Measurements from ENCODE around the gene LZTS3. TPM values are rescaled to one million over a fixed set of nuclear protein-coding genes. Genes with fewer than 3 reads are reported as not detected.

Gene LZTS3
- total and polyA plus RNA-seq, 10 of the 15 experiments (the other 5 are each of a cell fraction or from before 2014, with no cell fraction given), result 0.03 to 0.90 (median 0.22) TPM

DNA sequence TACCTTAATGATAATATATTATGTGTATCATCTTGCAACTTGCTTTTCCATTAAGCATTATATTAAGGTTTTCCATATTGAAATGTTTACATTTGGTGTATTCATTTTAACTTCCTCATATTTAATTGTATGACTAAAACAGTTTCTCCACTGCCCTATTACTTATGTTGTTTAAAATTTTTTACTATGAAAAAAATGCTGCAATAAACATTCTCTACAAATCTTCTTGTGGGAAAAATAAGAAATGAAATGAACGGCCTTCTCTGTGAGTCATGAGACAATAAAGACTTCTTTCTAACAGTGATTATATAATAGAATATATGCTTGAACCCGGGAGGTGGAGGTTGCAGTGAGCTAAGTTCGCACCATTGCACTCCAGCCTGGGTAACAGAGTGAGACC is 39.2 kb downstream of the LZTS3 start:
- BruUV-seq (replicated peaks), result no TSS peak
- H4K20me1 ChIP-seq (ENCODE audit: control insufficient read depth, insufficient read depth), result no peaks in the 10 kb centered on the region
- SMC1A ChIA-PET (ENCODE audit: uncharacterized antibody, unreplicated experiment), result no interaction called here
- no peaks in the 10 kb centered on the region for H3K27me3 ChIP-seq (replicated peaks in 1 of 2; ENCODE audit: control insufficient read depth in 2 of 2, insufficient read depth in 2 of 2, low read length in 1 of 2)
- WGBS (ENCODE audit: insufficient coverage, insufficient replicate concordance, low lambda C conversion rate, missing lambda C conversion rate), result 100% methylated on average over 3 of the region's 3 CpGs
- intact Hi-C loops (cut with micrococcal nuclease; ENCODE audit: unreplicated experiment) (no loop called here), in situ Hi-C loops (cut with MboI) (no loop called here)
- H3K36me3 ChIP-seq (ENCODE audit: control insufficient read depth in 2 of 2, insufficient read depth in 2 of 2, low read length in 1 of 2), result no peaks in the 10 kb centered on the region; a peak in 1 of 4 replicates
- ATAC-seq (no peak), DNase-seq (ENCODE audit: low read depth, low spot score) (no peak), FAIRE-seq (no peak)
- TF ChIP-seq, protein P1, sequence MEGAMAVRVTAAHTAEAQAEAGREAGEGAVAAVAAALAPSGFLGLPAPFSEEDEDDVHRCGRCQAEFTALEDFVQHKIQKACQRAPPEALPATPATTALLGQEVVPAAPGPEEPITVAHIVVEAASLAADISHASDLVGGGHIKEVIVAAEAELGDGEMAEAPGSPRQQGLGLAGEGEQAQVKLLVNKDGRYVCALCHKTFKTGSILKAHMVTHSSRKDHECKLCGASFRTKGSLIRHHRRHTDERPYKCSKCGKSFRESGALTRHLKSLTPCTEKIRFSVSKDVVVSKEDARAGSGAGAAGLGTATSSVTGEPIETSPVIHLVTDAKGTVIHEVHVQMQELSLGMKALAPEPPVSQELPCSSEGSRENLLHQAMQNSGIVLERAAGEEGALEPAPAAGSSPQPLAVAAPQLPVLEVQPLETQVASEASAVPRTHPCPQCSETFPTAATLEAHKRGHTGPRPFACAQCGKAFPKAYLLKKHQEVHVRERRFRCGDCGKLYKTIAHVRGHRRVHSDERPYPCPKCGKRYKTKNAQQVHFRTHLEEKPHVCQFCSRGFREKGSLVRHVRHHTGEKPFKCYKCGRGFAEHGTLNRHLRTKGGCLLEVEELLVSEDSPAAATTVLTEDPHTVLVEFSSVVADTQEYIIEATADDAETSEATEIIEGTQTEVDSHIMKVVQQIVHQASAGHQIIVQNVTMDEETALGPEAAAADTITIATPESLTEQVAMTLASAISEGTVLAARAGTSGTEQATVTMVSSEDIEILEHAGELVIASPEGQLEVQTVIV (IDR thresholded peaks at IDR 0.05; ENCODE audit: borderline replicate concordance, partially characterized antibody), result no peak
- TF ChIP-seq RBBP5 (conservative IDR thresholded peaks at IDR 0.05), result no peak
- RAD21 ChIA-PET (ENCODE audit: unreplicated experiment), result no interaction called here
- no peak overlapping the region for H3K4me3 ChIP-seq
- no peak overlapping the region for H3K4me2 ChIP-seq (ENCODE audit: control insufficient read depth, insufficient read depth)
- H3K9ac ChIP-seq (ENCODE audit: control insufficient read depth, insufficient read depth, low read length), result no peak overlapping the region
- no peaks in the 10 kb centered on the region for H3K9me3 ChIP-seq (replicated peaks; ENCODE audit: control insufficient read depth, insufficient read depth, low read length)
- no peaks in the 10 kb centered on the region; the same call in none of the 2 replicates for H3K79me2 ChIP-seq (ENCODE audit: control insufficient read depth, insufficient read depth, low read length)
- H2AFZ ChIP-seq (ENCODE audit: control insufficient read depth, low read depth, low read length), result no peak overlapping the region
- POLR2A ChIA-PET, result no interaction called here
- CTCF ChIA-PET, result no interaction called here
- H3K4me1 ChIP-seq (ENCODE audit: control insufficient read depth, insufficient read depth, low read length), result no peaks in the 10 kb centered on the region
- H3K27ac ChIP-seq (ENCODE audit: control insufficient read depth, insufficient read depth), result no peak overlapping the region

DNA sequence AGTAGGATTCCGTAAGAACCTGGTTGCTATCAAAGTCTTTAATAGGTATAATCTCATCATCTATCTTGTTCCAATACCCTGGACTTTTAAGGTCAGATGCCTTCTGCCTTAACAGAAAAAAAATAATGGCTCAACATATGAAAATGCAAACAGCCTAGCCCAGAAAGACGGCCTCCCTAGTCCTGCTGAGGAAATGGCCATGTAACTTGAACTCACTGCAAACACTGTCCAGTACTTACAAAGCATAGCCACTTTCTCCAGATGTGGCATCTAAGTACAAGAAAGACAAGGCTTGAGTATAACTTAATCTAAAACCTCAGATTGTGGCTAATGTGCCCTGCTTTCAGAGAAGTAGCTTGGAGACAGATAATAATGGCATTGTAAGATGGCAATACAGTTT is 40.2 kb downstream of the LZTS3 start:
- H3K4me2 ChIP-seq (ENCODE audit: control insufficient read depth, insufficient read depth), result no peak overlapping the region
- no peaks in the 10 kb centered on the region for H3K4me1 ChIP-seq (ENCODE audit: control insufficient read depth, insufficient read depth, low read length)
- intact Hi-C loops (cut with micrococcal nuclease; ENCODE audit: unreplicated experiment), result no loop called here
- DNase-seq (ENCODE audit: low read depth, low spot score) (no peak), FAIRE-seq (no peak), ATAC-seq (no peak)
- in situ Hi-C loops (cut with MboI), result no loop called here
- BruUV-seq (replicated peaks), result no TSS peak
- H3K4me3 ChIP-seq, result no peak overlapping the region
- CTCF ChIA-PET, result no interaction called here
- H2AFZ ChIP-seq (ENCODE audit: control insufficient read depth, low read depth, low read length), result no peak overlapping the region
- no peak overlapping the region for H3K9ac ChIP-seq (ENCODE audit: control insufficient read depth, insufficient read depth, low read length)
- no peaks in the 10 kb centered on the region; the same call in 1 of the 2 replicates for H3K79me2 ChIP-seq (ENCODE audit: control insufficient read depth, insufficient read depth, low read length)
- RAD21 ChIA-PET (ENCODE audit: unreplicated experiment), result no interaction called here
- H3K9me3 ChIP-seq (replicated peaks; ENCODE audit: control insufficient read depth, insufficient read depth, low read length), result no peaks in the 10 kb centered on the region
- TF ChIP-seq, protein P2, sequence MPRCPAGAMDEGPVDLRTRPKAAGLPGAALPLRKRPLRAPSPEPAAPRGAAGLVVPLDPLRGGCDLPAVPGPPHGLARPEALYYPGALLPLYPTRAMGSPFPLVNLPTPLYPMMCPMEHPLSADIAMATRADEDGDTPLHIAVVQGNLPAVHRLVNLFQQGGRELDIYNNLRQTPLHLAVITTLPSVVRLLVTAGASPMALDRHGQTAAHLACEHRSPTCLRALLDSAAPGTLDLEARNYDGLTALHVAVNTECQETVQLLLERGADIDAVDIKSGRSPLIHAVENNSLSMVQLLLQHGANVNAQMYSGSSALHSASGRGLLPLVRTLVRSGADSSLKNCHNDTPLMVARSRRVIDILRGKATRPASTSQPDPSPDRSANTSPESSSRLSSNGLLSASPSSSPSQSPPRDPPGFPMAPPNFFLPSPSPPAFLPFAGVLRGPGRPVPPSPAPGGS (IDR thresholded peaks at IDR 0.05; ENCODE audit: borderline replicate concordance, insufficient read depth, low read depth, low read length, poor library complexity, severe bottlenecking), result no peak
- no peaks in the 10 kb centered on the region for H3K27me3 ChIP-seq (replicated peaks in 1 of 2; ENCODE audit: control insufficient read depth in 2 of 2, insufficient read depth in 2 of 2, low read length in 1 of 2)
- 100% methylated on average over 2 of the region's 2 CpGs for WGBS (ENCODE audit: insufficient coverage, insufficient replicate concordance, low lambda C conversion rate, missing lambda C conversion rate)
- SMC1A ChIA-PET (ENCODE audit: uncharacterized antibody, unreplicated experiment), result no interaction called here
- H4K20me1 ChIP-seq (ENCODE audit: control insufficient read depth, insufficient read depth), result no peaks in the 10 kb centered on the region
- H3K36me3 ChIP-seq (ENCODE audit: control insufficient read depth in 2 of 2, insufficient read depth in 2 of 2, low read length in 1 of 2), result no peaks in the 10 kb centered on the region
- H3K27ac ChIP-seq (ENCODE audit: control insufficient read depth, insufficient read depth), result no peak overlapping the region
- POLR2A ChIA-PET, result interaction anchor here (0.5 kb wide), 1 partner anchor 454 kb away, joined by 3 read pairs; no protein-coding TSS in a partner anchor
